WI38 (cell line): ENCODE measurements around the gene LMX1B.

ENCODE experiments used
- H3K4me3 ChIP-seq: 2 replicates; pipeline ENCODE4 v1.5.1; 2011; ENCODE audit warnings: low read depth, mild to moderate bottlenecking, control low read depth, low read length
- TF ChIP-seq, protein P1 (sequence below): IDR thresholded peaks from 2 replicates; pipeline ENCODE4 v1.5.1; 2012; ENCODE audit warnings: low read depth, mild to moderate bottlenecking, control low read depth, low read length

LMX1B gene

GRCh38 chr9:126628969-126629674 lies 15.4 kb downstream of the LMX1B start:
- TF ChIP-seq, protein P1, sequence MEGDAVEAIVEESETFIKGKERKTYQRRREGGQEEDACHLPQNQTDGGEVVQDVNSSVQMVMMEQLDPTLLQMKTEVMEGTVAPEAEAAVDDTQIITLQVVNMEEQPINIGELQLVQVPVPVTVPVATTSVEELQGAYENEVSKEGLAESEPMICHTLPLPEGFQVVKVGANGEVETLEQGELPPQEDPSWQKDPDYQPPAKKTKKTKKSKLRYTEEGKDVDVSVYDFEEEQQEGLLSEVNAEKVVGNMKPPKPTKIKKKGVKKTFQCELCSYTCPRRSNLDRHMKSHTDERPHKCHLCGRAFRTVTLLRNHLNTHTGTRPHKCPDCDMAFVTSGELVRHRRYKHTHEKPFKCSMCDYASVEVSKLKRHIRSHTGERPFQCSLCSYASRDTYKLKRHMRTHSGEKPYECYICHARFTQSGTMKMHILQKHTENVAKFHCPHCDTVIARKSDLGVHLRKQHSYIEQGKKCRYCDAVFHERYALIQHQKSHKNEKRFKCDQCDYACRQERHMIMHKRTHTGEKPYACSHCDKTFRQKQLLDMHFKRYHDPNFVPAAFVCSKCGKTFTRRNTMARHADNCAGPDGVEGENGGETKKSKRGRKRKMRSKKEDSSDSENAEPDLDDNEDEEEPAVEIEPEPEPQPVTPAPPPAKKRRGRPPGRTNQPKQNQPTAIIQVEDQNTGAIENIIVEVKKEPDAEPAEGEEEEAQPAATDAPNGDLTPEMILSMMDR = no peak
- no peak overlapping the region for H3K4me3 ChIP-seq

- TF ChIP-seq, protein P1 = no peak
- no peak overlapping the region for H3K4me3 ChIP-seq
These were observed 16.9 kb downstream of the LMX1B start for GRCh38 chr9:126630458-126631237.

GRCh38 chr9:126631254-126631653 lies 17.5 kb downstream of the LMX1B start:
- H3K4me3 ChIP-seq = no peak overlapping the region
- TF ChIP-seq, protein P1 = no peak

DNA sequence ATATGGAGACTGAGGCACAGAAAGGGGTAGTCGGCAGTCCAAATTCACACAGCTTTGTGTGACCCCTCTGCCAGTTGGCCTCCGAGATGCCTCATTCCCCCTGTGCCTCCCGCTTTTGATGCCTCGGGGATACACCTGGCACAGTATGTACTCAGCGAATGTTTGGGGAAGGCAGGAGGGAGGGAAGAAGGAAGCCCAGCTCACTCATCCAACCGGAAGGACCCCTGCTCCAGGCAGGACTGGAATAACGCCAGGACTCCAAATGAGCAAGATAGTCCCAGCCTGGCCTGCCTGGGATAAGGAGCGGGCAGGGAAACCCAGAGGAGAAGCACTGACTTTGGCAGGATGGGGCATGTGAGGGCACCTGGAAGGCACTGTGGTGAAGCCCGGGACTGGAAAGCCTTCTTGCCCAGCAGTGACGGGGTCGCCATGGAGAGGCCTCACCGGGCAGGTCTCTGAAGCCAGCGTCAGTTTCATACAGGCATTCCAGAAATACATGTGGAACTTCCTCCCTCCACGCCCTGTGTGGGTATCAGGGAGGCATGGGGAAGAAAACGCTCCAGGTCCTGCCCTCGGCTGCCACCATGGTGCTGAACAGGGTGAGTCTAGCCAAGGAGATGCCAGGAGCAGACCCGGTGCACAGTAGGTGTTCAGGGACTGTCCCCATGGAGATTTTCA lies 20.3 kb downstream of the LMX1B start:
- TF ChIP-seq, protein P1 = no peak
- no peak overlapping the region for H3K4me3 ChIP-seq

DNA sequence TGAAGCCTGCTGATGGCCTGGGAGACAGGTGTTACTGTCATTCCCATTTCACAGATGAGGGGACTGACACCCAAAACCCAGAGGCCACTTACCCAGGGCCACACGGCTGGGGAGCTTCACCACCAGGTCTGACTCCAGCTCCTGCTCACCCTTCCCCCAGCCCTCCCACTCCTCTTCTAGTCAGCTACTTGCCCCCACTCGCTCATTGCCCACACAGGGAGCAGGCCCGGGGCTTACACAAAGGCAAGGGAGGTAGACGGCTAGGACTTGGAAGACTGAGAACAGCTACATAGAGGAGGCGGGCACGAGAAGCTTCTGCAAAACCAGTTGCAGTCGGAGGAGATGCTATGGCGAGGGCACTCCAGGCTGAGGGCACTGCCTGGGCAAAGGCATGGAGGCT lies 21.3 kb downstream of the LMX1B start:
- TF ChIP-seq, protein P1 = no peak
- no peak overlapping the region for H3K4me3 ChIP-seq

- TF ChIP-seq, protein P1 = no peak
- no peak overlapping the region for H3K4me3 ChIP-seq
These were observed 22.1 kb downstream of the LMX1B start for GRCh38 chr9:126635661-126636439.
